ENCODE measurements around the gene ZNF143.

- TF ChIP-seq CTCF (IDR thresholded peaks at IDR 0.05; ENCODE audit: poor library complexity, severe bottlenecking) (no peak), EP300 (conservative IDR thresholded peaks at IDR 0.05; ENCODE audit: poor library complexity, severe bottlenecking) (no peak), SMC3 (conservative IDR thresholded peaks at IDR 0.05; ENCODE audit: poor library complexity) (no peak)
Observed at GRCh38 chr11:9459667-9460321, 1.0 kb upstream of the ZNF143 start.

Data from neural cell (in vitro differentiated cells).